Fibroblast of mammary gland (primary cell): ENCODE data around the gene SCTR.

ENCODE experiments used
- DNase-seq: peaks from one replicate; pipeline ENCODE4 v3.0.0-alpha.2; 2010; ENCODE audit warnings: low read depth
- H3K4me3 ChIP-seq: 2 replicates; pipeline ENCODE4 v1.5.1; 2011; ENCODE audit warnings: low read depth, mild to moderate bottlenecking, low read length, moderate library complexity; ENCODE audit not compliant: control insufficient read depth
- TF ChIP-seq, protein P1 (sequence below): conservative IDR thresholded peaks from 2 replicates; pipeline ENCODE4 v1.5.1; 2011; ENCODE audit warnings: low read depth, low read length, inconsistent platforms; ENCODE audit not compliant: control insufficient read depth, insufficient read depth

SCTR gene

DNA sequence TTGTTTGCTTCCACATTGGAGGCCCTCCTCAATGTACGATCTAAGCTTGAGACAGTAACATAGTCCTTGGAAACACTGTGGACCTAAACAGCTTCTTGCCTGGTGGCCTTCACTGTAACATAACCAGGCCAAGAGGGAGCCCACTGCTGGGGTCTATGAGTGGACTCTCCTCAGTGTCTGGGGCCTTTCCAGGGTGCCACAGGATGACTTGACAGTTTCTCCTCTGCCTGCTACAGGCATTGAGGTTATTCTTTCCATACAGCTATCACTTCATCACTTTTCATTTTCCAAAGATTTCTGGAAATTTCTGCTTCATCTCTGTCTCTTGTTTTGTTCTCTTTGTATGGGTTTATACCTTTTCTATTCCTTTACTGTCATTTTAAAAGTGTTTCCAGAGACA lies 11.3 kb downstream of the SCTR start:
- H3K4me3 ChIP-seq, result no peak overlapping the region
- TF ChIP-seq, protein P1, sequence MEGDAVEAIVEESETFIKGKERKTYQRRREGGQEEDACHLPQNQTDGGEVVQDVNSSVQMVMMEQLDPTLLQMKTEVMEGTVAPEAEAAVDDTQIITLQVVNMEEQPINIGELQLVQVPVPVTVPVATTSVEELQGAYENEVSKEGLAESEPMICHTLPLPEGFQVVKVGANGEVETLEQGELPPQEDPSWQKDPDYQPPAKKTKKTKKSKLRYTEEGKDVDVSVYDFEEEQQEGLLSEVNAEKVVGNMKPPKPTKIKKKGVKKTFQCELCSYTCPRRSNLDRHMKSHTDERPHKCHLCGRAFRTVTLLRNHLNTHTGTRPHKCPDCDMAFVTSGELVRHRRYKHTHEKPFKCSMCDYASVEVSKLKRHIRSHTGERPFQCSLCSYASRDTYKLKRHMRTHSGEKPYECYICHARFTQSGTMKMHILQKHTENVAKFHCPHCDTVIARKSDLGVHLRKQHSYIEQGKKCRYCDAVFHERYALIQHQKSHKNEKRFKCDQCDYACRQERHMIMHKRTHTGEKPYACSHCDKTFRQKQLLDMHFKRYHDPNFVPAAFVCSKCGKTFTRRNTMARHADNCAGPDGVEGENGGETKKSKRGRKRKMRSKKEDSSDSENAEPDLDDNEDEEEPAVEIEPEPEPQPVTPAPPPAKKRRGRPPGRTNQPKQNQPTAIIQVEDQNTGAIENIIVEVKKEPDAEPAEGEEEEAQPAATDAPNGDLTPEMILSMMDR, result no peak
- DNase-seq, result no peak

DNA sequence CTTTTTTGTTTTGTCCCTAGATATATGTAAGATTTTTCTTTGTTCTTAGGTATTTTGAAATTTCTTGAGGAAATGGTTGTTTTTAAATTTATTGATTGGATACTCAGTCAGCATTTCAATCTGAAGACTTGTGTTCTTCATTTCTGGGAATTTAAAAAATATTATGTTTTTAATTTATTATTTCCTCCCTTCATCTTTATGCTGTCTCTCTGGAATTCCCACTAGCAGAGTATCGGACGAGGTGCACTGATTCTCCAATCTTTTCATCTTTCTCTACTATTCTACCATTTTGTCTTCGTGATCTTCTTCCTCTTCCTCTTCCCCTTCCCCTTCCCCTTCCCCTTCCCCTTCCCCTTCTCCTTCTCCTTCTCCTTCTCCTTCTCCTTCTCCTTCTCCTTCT lies 12.3 kb downstream of the SCTR start:
- TF ChIP-seq, protein P1, result no peak
- DNase-seq, result no peak
- no peak overlapping the region for H3K4me3 ChIP-seq

DNA sequence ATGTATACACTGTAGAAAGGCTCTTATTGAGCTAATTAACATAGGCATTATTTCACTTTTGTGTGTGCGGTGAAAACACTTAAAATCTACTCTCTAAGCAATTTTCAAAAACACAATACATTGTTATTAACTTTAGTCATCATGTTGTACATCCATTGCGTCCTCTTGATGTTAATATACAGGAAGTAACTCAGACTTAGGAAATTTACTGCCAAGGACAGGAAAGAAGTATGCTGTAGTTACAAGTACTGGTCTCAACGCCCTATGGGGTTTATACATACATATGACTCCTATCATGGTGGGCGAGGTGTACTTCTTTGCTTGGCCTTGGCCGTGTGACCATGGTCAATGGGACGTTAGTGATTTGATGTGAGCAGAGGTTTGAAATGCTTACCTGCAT lies 15.5 kb downstream of the SCTR start:
- TF ChIP-seq, protein P1, result no peak
- no peak overlapping the region for H3K4me3 ChIP-seq
- no peak for DNase-seq

DNA sequence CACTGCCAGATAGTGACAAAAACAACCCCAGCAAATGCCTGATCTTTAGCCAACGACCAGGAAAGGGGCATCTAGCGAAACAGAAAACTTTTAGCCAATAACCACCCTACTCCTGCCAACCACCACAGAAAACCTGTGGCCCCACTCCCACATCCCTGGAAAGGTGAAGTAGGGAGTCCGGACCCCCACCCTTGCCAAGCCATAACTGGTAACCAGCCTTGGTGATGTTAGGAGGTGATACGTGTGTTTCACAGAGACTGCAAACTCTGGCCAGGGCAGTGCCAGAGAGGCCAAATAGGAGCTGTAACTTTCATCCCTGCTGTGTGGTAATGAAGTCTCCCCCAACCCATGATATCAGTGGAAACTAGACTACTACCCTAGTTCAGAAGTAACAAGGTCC lies 27.6 kb downstream of the SCTR start:
- DNase-seq, result no peak
- no peak overlapping the region for H3K4me3 ChIP-seq
- TF ChIP-seq, protein P1, result no peak

DNA sequence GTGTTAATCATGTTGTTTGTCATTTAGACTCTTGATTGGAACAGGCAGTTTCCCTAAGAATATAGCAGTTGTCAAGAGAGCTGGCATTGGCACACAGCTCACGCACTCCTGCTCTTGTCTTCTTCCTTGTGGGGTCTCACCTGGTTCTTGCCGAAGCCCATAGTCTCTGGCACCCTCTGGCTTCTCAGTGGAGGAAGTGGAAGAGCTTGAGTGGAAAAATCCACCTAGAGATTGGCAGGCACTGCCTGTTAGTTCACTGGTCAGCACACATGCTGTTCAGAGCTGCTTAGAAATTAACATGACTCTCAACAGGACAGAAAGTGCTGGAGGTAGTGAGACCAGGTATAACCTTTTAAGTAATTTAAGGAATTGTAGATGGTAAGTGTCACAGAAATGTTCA lies 28.3 kb downstream of the SCTR start:
- TF ChIP-seq, protein P1, result no peak

DNA sequence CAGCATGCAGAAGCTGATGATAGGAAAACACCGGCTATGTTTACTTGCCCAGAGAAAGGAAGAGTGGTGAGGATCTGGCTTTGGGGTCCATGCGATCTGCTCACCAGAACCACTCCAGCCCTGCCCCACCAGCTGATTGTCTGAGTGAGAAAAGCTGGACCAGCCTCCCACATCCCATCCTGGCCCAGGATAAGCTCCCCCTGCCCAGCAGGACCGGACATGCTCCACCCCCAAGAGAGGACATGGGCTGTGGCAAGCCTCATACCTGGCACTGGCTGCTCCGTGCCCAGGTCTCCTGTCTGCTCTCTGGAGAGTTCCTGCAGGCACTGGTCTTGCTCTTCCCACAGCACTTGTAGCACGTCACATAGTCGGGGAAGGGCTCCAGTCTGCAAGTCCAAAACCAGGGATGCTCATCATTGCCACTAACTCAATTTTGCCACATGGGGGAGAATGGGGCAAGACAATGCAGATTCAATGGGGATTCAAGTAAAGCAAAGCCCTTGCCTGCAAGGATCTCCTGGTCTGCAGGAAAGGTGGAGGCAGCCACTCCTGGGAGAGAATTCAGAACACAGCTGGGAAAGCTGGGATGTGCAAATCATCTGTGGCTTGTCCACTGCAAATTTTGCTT lies 30.0 kb downstream of the SCTR start:
- TF ChIP-seq, protein P1, result no peak
- H3K4me3 ChIP-seq, result no peak overlapping the region
- DNase-seq, result no peak

More for the DNA sequence above, 28.3 kb downstream of the SCTR start:
- DNase-seq, result no peak
- no peak overlapping the region for H3K4me3 ChIP-seq
